Keratinocyte (primary cell): ENCODE measurements around the gene IKZF5. TPM values are rescaled to one million over a fixed set of nuclear protein-coding genes. Genes with fewer than 3 reads are reported as not detected.

Experiments used
- DNase-seq: peaks from one replicate; pipeline ENCODE4 v3.0.0-alpha.2; 2011; ENCODE audit warnings: low read depth, missing footprints, low spot score
- FAIRE-seq: peaks from 2 replicates; lab custom pipeline; 2011; peaks lifted over from hg19 to GRCh38; lab: Jason Lieb, UNC
- H2AFZ ChIP-seq: 2 replicates; pipeline ENCODE4 v1.6.0; 2012; ENCODE audit warnings: low read length, control low read depth, inconsistent platforms; ENCODE audit not compliant: control insufficient read depth
- H3K27ac ChIP-seq: 2 replicates; pipeline ENCODE4 v1.5.1; 2011; ENCODE audit warnings: low read length; ENCODE audit not compliant: control insufficient read depth, insufficient read depth
- H3K27me3 ChIP-seq: 3 replicates; pipeline ENCODE4 v1.6.0; 2011; ENCODE audit warnings: low read length; ENCODE audit not compliant: control insufficient read depth, insufficient read depth; ENCODE audit errors: extremely low read depth
- H3K36me3 ChIP-seq, 2 experiments: 2 replicates in 1 of 2; 3 replicates in 1 of 2; pipeline ENCODE4 v1.5.1; 2011; ENCODE audit warnings: low read length in 2 of 2, mild to moderate bottlenecking in 1 of 2; ENCODE audit not compliant: control insufficient read depth in 2 of 2, insufficient read depth in 2 of 2; ENCODE audit errors: extremely low read depth in 1 of 2
- H3K4me1 ChIP-seq: 3 replicates; pipeline ENCODE4 v1.5.1; 2011; ENCODE audit warnings: low read length; ENCODE audit not compliant: control insufficient read depth, insufficient read depth; ENCODE audit errors: extremely low read depth
- H3K4me2 ChIP-seq: 3 replicates; pipeline ENCODE4 v1.6.0; 2011; ENCODE audit warnings: low read depth, low read length; ENCODE audit not compliant: control insufficient read depth, insufficient read depth; ENCODE audit errors: extremely low read depth
- H3K4me3 ChIP-seq, 3 experiments: fragments of 200-600 bp in 1 of 3; sonication (generic) in 1 of 3; 2 replicates in 2 of 3; 3 replicates in 1 of 3; pipeline ENCODE4 v1.5.1; 2011 to 2016; ENCODE audit warnings: low read length in 3 of 3, mild to moderate bottlenecking in 3 of 3, control low read depth in 2 of 3, inconsistent platforms in 1 of 3, low read depth in 1 of 3, mixed read lengths in 1 of 3, mixed run types in 1 of 3, moderate library complexity in 1 of 3; ENCODE audit not compliant: control insufficient read depth in 2 of 3, insufficient read depth in 2 of 3; ENCODE audit errors: extremely low read depth in 1 of 3
- H3K79me2 ChIP-seq: 2 replicates; pipeline ENCODE4 v1.6.0; 2012; ENCODE audit warnings: low read length; ENCODE audit not compliant: control insufficient read depth, insufficient read depth
- H3K9ac ChIP-seq: 3 replicates; pipeline ENCODE4 v1.6.0; 2011; ENCODE audit warnings: low read length; ENCODE audit not compliant: control insufficient read depth, insufficient read depth; ENCODE audit errors: extremely low read depth
- H3K9me1 ChIP-seq: 3 replicates; pipeline ENCODE4 v1.6.0; 2011; ENCODE audit warnings: low read length; ENCODE audit not compliant: control insufficient read depth, insufficient read depth; ENCODE audit errors: extremely low read depth
- H3K9me3 ChIP-seq: 2 replicates; pipeline ENCODE4 v1.5.1; 2012; ENCODE audit warnings: low read depth, low read length; ENCODE audit not compliant: control insufficient read depth
- H4K20me1 ChIP-seq: 3 replicates; pipeline ENCODE4 v1.6.0; 2011; ENCODE audit warnings: low read length; ENCODE audit not compliant: control insufficient read depth, insufficient read depth; ENCODE audit errors: extremely low read depth
- EZH2 ChIP-seq: IDR thresholded peaks from one replicate; pipeline ENCODE4 v1.6.1; 2012; ENCODE audit warnings: inconsistent platforms, mild to moderate bottlenecking, low read length, moderate library complexity
- dilution Hi-C: fragments of 300-500 bp; cut with MboI; formaldehyde crosslinking; loops from one replicate; pipeline ENCODE4 v1.7.0; 2020; ENCODE audit warnings: low sequenced_read_pairs; ENCODE audit not compliant: extremely low pct_ligation_motif_present
- polyA plus RNA-seq, 5 experiments: library from polyadenylated mRNA; depleted of rRNA in 3 of 5; stranded (reverse) in 3 of 5; stranded (forward) in 1 of 5; unstranded in 1 of 5; fragments of >200 nt; gene quantifications; 1 replicate in 1 of 5; 2 replicates in 3 of 5; 3 replicates in 1 of 5; pipeline versions ENCODE4 v1.2.1 to v1.2.3, GENCODE V29; 2011 to 2012; ENCODE audit warnings: missing spikeins in 2 of 5, low read depth in 1 of 5, low replicate concordance in 1 of 5
- TF ChIP-seq, protein P1 (sequence below), 3 experiments: IDR thresholded peaks in 1 of 3; conservative IDR thresholded peaks in 1 of 3; optimal IDR thresholded peaks in 1 of 3; 2 replicates in 2 of 3; 3 replicates in 1 of 3; pipeline versions ENCODE3 to v1.5.1; 2011; ENCODE audit warnings: low read length in 3 of 3, mild to moderate bottlenecking in 3 of 3, moderate library complexity in 2 of 3, control low read depth in 1 of 3, inconsistent platforms in 1 of 3; ENCODE audit not compliant: insufficient read depth in 2 of 3; ENCODE audit errors: extremely low read depth in 1 of 3

IKZF5 gene
- polyA plus RNA-seq, 1 donor (not counting 4 experiments of a cell fraction or from before 2014, with no cell fraction given), result 6.5 TPM

DNA sequence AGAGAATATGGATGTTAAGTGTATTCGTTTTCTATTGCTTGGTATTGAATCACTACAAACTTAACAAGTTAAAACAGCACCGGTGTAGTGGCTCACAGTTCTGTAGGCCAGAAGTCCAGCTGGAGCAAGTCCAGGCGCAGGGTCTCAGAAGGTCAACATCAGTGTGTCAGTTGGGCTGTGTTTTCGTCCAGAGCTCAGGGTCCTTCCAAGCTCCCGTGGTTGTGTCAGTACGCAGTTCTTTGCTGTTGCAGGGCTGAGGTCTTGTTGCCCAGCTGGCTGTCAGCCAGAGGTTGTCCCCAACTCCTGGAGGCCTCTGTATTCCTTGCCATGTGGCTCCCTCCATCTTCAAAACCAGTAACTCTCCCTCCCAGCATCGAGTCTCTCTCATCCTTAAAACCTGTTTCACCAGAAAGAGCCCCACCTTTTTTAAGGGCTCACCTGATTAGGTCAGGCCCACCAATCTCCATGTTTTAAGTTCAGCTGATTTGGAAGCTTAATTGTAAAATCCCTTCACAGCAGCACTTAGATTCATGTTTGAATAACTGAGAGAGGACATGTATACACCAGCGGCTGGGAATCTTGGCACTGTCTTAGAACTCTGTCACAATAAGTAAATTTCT lies 27.0 kb upstream of the IKZF5 start:
- dilution Hi-C loops, result no loop called here
- H3K36me3 ChIP-seq, result no peaks in the 10 kb centered on the region
- no peaks in the 10 kb centered on the region for H3K9me1 ChIP-seq
- no peak overlapping the region for H3K27ac ChIP-seq
- H4K20me1 ChIP-seq, result no peaks in the 10 kb centered on the region
- no peaks in the 10 kb centered on the region for H3K27me3 ChIP-seq
- DNase-seq (no peak), FAIRE-seq (no peak)
- H3K79me2 ChIP-seq, result no peaks in the 10 kb centered on the region
- no peak for TF ChIP-seq EZH2
- TF ChIP-seq, protein P1, sequence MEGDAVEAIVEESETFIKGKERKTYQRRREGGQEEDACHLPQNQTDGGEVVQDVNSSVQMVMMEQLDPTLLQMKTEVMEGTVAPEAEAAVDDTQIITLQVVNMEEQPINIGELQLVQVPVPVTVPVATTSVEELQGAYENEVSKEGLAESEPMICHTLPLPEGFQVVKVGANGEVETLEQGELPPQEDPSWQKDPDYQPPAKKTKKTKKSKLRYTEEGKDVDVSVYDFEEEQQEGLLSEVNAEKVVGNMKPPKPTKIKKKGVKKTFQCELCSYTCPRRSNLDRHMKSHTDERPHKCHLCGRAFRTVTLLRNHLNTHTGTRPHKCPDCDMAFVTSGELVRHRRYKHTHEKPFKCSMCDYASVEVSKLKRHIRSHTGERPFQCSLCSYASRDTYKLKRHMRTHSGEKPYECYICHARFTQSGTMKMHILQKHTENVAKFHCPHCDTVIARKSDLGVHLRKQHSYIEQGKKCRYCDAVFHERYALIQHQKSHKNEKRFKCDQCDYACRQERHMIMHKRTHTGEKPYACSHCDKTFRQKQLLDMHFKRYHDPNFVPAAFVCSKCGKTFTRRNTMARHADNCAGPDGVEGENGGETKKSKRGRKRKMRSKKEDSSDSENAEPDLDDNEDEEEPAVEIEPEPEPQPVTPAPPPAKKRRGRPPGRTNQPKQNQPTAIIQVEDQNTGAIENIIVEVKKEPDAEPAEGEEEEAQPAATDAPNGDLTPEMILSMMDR (optimal IDR thresholded peaks at IDR 0.05 in 1 of 3, IDR thresholded peaks at IDR 0.05 in 1 of 3, conservative IDR thresholded peaks at IDR 0.05 in 1 of 3; ENCODE audit: extremely low read depth in 1 of 3, insufficient read depth in 2 of 3, low read length in 3 of 3), result no peak
- H3K4me2 ChIP-seq, result no peak overlapping the region
- H2AFZ ChIP-seq, result no peak overlapping the region
- H3K4me1 ChIP-seq, result no peaks in the 10 kb centered on the region
- no peak overlapping the region for H3K9ac ChIP-seq
- no peak overlapping the region for H3K4me3 ChIP-seq
- no peaks in the 10 kb centered on the region for H3K9me3 ChIP-seq

DNA sequence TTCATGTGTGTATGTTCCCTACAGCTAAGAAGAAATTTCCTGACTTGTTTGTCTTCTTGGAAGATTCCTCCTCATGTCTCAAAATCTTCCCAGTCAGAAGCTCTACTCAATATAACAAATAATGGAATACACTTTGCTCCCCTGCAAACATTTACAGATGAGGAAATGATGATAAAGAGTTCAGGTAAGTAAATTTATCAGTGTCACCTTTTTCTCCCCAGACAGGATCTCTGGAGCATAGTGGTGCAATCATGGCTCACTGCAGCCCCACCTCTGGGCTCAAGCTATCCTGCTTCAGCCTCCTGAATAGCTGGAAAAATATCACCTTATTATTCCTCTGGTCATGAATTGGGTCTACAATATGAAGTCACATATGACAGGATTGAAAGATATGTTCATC lies 25.7 kb upstream of the IKZF5 start:
- H3K4me3 ChIP-seq, result no peak overlapping the region
- FAIRE-seq (no peak), DNase-seq (no peak)
- H3K36me3 ChIP-seq, result no peaks in the 10 kb centered on the region
- H4K20me1 ChIP-seq, result no peaks in the 10 kb centered on the region
- H3K4me1 ChIP-seq, result no peaks in the 10 kb centered on the region
- no peak overlapping the region for H3K9ac ChIP-seq
- no peaks in the 10 kb centered on the region for H3K79me2 ChIP-seq
- no peaks in the 10 kb centered on the region for H3K9me1 ChIP-seq
- no peak overlapping the region for H2AFZ ChIP-seq
- TF ChIP-seq, protein P1 (optimal IDR thresholded peaks at IDR 0.05 in 1 of 3, IDR thresholded peaks at IDR 0.05 in 1 of 3, conservative IDR thresholded peaks at IDR 0.05 in 1 of 3; ENCODE audit: extremely low read depth in 1 of 3, insufficient read depth in 2 of 3, low read length in 3 of 3), result no peak
- TF ChIP-seq EZH2, result no peak
- no peaks in the 10 kb centered on the region for H3K27me3 ChIP-seq
- no peak overlapping the region for H3K27ac ChIP-seq
- dilution Hi-C loops, result no loop called here
- H3K4me2 ChIP-seq, result no peak overlapping the region
- no peaks in the 10 kb centered on the region for H3K9me3 ChIP-seq
